Left ventricle myocardium inferior (tissue), 1 donor: ENCODE data around the gene LRRC59. TPM values are rescaled to one million over a fixed set of nuclear protein-coding genes. Genes with fewer than 3 reads are reported as not detected.
"Not testable (repeated sequence)": the region's sequence is repeated elsewhere in the genome, so short reads cannot be mapped to it uniquely, and the experiment has no call there.

ENCODE experiments used
- DNase-seq: peaks from one replicate; pipeline ENCODE4 v3.0.0-alpha.2; 2020
- H3K27ac ChIP-seq: fragments of 200-600 bp; replicated peaks from 2 replicates; pipeline ENCODE4 v1.8.0; 2021
- H3K27me3 ChIP-seq: fragments of 200-600 bp; 2 replicates; pipeline ENCODE4 v1.8.0; 2021; ENCODE audit warnings: low read depth
- H3K36me3 ChIP-seq: fragments of 200-600 bp; 2 replicates; pipeline ENCODE4 v1.8.0; 2021
- H3K4me1 ChIP-seq: fragments of 200-600 bp; 2 replicates; pipeline ENCODE4 v1.8.0; 2021
- H3K4me3 ChIP-seq: fragments of 200-600 bp; 2 replicates; pipeline ENCODE4 v1.8.0; 2021; ENCODE audit warnings: mild to moderate bottlenecking, moderate library complexity
- H3K9me3 ChIP-seq: fragments of 200-600 bp; replicated peaks from 2 replicates; pipeline ENCODE4 v1.8.0; 2021
- CTCF ChIP-seq: fragments of 200-600 bp; IDR thresholded peaks from 2 replicates; pipeline ENCODE4 v1.8.0; 2021; ENCODE audit warnings: antibody characterized with exemption, mild to moderate bottlenecking, borderline replicate concordance
- intact Hi-C: fragments of 100-400 bp; cut with micrococcal nuclease; formaldehyde crosslinking; loops from one replicate; pipeline ENCODE4 v1.11.0; 2022
- total RNA-seq: library from RNA; stranded (reverse); fragmentation: NEBNext Ultra II Directional; extraction: Animal tissue kit (Norgen Biotek cat#: 25700); gene quantifications from one replicate; pipeline ENCODE4 v1.2.1, GENCODE V29; 2021
- donor health status: DM: no; HTN: yes; CAD: no; lungs with severe emphysema.

The LRRC59 gene
- total RNA-seq, 1 donor from 2014 or later = 23.7 TPM

- no peak for TF ChIP-seq CTCF
- intact Hi-C loops = no loop called here
- no peaks in the 10 kb centered on the region for H3K4me1 ChIP-seq
- no peaks in the 10 kb centered on the region for H3K36me3 ChIP-seq
- H3K9me3 ChIP-seq = no peaks in the 10 kb centered on the region
- no peak overlapping the region for H3K27ac ChIP-seq
- no peak for DNase-seq
- no peak overlapping the region for H3K4me3 ChIP-seq
- H3K27me3 ChIP-seq = peaks cover 33% of the 10 kb centered on the region
Measured at GRCh38 chr17:50407921-50408320, 10.6 kb upstream of the LRRC59 start.

GRCh38 chr17:50406578-50406977, 9.3 kb upstream of the LRRC59 start:
- Histone ChIP-seq H3K27ac (no peak overlapping the region), H3K9me3 (no peaks in the 10 kb centered on the region), H3K27me3 (peaks cover 33% of the 10 kb centered on the region), H3K36me3 (no peaks in the 10 kb centered on the region), H3K4me3 (no peak overlapping the region), H3K4me1 (no peaks in the 10 kb centered on the region)
- no peak for TF ChIP-seq CTCF
- intact Hi-C loops = no loop called here
- no peak for DNase-seq

GRCh38 chr17:50405351-50405750, 8.0 kb upstream of the LRRC59 start:
- H3K4me1 ChIP-seq, intact Hi-C loops, H3K36me3 ChIP-seq, H3K27ac ChIP-seq, H3K9me3 ChIP-seq, H3K4me3 ChIP-seq, DNase-seq: not testable (repeated sequence)
- peaks cover 33% of the 10 kb centered on the region for H3K27me3 ChIP-seq

- H3K9me3 ChIP-seq, H3K36me3 ChIP-seq, H3K27ac ChIP-seq, H3K27me3 ChIP-seq, H3K4me3 ChIP-seq, DNase-seq, intact Hi-C loops: not testable (repeated sequence)
- H3K4me1 ChIP-seq = peaks cover 33% of the 10 kb centered on the region
Measured at GRCh38 chr17:50399591-50399990, 2.3 kb upstream of the LRRC59 start.

GRCh38 chr17:50398672-50399071, 1.3 kb upstream of the LRRC59 start:
- DNase-seq, intact Hi-C loops, H3K27me3 ChIP-seq, H3K9me3 ChIP-seq, H3K27ac ChIP-seq, H3K4me3 ChIP-seq: not testable (repeated sequence)
- Histone ChIP-seq H3K36me3 (peaks cover 14% of the 10 kb centered on the region), H3K4me1 (peaks cover 40% of the 10 kb centered on the region)

GRCh38 chr17:50397919-50398285, 579 bp upstream of the LRRC59 start:
- Histone ChIP-seq H3K9me3 (no peaks in the 10 kb centered on the region), H3K4me3 (peak overlapping the region; percentile 95), H3K27ac (no peak overlapping the region), H3K4me1 (peaks cover 40% of the 10 kb centered on the region), H3K27me3 (no peaks in the 10 kb centered on the region), H3K36me3 (peaks cover 21% of the 10 kb centered on the region)
- TF ChIP-seq CTCF = no peak
- intact Hi-C loops = no loop called here
- DNase-seq = no peak

- no peak for TF ChIP-seq CTCF
- peak overlapping the region; percentile 95 for H3K4me3 ChIP-seq
- no peak for DNase-seq
- H3K4me1 ChIP-seq = peaks cover 40% of the 10 kb centered on the region
- H3K36me3 ChIP-seq = peaks cover 36% of the 10 kb centered on the region
- H3K27ac ChIP-seq = peak overlapping the region; percentile 81
- no peaks in the 10 kb centered on the region for H3K27me3 ChIP-seq
- intact Hi-C loops = no loop called here
- no peaks in the 10 kb centered on the region for H3K9me3 ChIP-seq
Measured at GRCh38 chr17:50396261-50397110, 837 bp downstream of the LRRC59 start.
